ENCODE measurements around the gene FASTKD1.
"Not testable (repeated sequence)": the region's sequence is repeated elsewhere in the genome, so short reads cannot be mapped to it uniquely, and the experiment has no call there.

The FASTKD1 gene

DNA sequence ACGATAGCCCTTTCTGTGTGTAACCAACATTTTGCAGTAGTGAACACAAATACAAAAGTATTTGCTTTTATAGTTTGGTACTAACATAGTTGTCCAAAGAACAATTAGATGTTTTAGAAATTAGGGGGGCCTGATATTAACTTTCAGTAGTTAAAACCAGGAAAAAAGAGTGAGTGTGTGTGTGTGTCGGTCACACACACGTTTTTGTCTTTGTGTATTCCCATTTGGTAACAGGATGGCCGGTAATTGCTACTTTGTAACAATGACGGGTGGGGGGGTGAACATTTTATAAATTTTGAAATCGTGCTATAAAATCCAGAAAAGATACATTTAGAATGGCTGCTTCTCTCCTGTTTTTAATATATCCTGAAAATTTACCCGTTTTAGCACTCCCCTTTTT is 12.0 kb upstream of the FASTKD1 start:
- TF ChIP-seq, protein P1, sequence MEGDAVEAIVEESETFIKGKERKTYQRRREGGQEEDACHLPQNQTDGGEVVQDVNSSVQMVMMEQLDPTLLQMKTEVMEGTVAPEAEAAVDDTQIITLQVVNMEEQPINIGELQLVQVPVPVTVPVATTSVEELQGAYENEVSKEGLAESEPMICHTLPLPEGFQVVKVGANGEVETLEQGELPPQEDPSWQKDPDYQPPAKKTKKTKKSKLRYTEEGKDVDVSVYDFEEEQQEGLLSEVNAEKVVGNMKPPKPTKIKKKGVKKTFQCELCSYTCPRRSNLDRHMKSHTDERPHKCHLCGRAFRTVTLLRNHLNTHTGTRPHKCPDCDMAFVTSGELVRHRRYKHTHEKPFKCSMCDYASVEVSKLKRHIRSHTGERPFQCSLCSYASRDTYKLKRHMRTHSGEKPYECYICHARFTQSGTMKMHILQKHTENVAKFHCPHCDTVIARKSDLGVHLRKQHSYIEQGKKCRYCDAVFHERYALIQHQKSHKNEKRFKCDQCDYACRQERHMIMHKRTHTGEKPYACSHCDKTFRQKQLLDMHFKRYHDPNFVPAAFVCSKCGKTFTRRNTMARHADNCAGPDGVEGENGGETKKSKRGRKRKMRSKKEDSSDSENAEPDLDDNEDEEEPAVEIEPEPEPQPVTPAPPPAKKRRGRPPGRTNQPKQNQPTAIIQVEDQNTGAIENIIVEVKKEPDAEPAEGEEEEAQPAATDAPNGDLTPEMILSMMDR (IDR thresholded peaks at IDR 0.05; ENCODE audit: borderline replicate concordance, extremely low read depth, low read length, poor library complexity, severe bottlenecking): no peak
- no peak for TF ChIP-seq EZH2 (IDR thresholded peaks at IDR 0.05; ENCODE audit: borderline replicate concordance, low read depth, low read length, severe bottlenecking)
- Histone ChIP-seq H3K4me3 (ENCODE audit: low read depth in 1 of 2, low read length in 2 of 2) (peak overlapping the region; percentile 79 to 89), H3K27ac (ENCODE audit: low read length) (peak overlapping the region; percentile 42), H3K4me2 (ENCODE audit: insufficient read depth, low read length) (peak overlapping the region; percentile 68), H3K36me3 (ENCODE audit: insufficient read depth, low read length) (no peaks in the 10 kb centered on the region), H3K9me3 (ENCODE audit: insufficient read depth, low read length, severe bottlenecking) (no peaks in the 10 kb centered on the region), H3K79me2 (ENCODE audit: insufficient read depth, low read length) (peaks cover 67% of the 10 kb centered on the region), H4K20me1 (ENCODE audit: insufficient read depth, low read length) (peaks cover 43% of the 10 kb centered on the region; the same call in 1 of the 2 replicates), H3K4me1 (ENCODE audit: insufficient read depth, low read length) (peaks cover 38% of the 10 kb centered on the region), H3K9ac (ENCODE audit: low read depth, low read length) (peak overlapping the region; percentile 80), H3K27me3 (ENCODE audit: insufficient read depth, low read length, poor library complexity) (no peaks in the 10 kb centered on the region), H2AFZ (ENCODE audit: low read depth, low read length) (no peak overlapping the region)
- DNase-seq (no peak), ATAC-seq (ENCODE audit: insufficient read depth, low read depth) (no peak)

DNA sequence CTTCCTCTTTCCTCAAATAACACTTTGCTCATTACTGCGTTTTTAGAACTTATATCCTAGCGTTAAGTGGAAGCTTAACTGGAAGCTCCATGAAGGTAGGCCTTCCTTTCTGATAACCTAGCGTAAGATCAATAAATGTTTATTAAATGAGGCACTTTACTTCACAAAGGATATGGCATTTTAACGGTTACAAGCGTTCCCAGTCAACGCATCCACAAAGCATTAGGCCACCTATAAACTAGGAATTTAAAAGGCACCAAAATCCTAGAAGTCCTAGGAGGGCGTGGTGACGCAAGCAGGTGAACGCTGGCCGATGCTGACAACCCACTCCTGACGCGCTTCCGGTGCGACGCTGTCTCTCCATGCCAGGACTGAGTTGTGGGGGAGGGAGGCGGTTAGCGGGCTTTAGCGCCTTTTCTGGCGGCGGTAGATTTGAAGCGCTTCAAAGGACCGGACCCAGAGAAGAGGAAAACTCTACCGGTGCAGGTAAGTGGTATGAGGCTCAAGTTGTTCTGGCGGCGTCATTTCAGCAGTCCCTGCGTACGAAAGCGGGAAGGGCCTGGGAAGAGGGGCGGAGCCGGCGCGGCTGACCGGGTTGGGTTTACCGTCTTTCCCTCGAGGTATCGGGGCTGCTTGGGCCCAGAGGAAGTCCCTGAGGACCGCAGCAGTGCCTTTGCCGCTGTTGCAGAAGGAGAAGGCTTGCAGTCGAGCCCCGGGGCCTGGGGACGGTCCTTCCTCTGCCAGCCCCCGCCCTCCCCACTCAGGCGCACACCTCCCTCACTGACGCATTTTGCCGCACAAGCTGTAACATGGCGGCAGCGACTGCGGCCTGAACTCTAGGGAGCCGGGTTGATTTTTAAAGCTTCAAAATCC is 10.6 kb upstream of the FASTKD1 start, which contains the start of gene PPIG:
TSS of gene PPIG (plus strand) at position 347 of the 873 bp plus-strand sequence. CDS start 19,691 bp downstream, outside the sequence.
- peak within 1 kb of the TSS; percentile 68 for H3K4me2 ChIP-seq (ENCODE audit: insufficient read depth, low read length)
- H2AFZ ChIP-seq (ENCODE audit: low read depth, low read length): peak within 1 kb of the TSS; percentile 79
- peak within 1 kb of the TSS; percentile 95 for H3K27ac ChIP-seq (ENCODE audit: low read length)
- peaks cover 33% of the 10 kb centered on the region for H3K4me1 ChIP-seq (ENCODE audit: insufficient read depth, low read length)
- DNase-seq (peak; percentile 89), ATAC-seq (ENCODE audit: insufficient read depth, low read depth) (peak; percentile 90)
- H3K4me3 ChIP-seq (ENCODE audit: low read depth in 1 of 2, low read length in 2 of 2): peak within 1 kb of the TSS; percentile 79 to 89
- H3K9me3 ChIP-seq (ENCODE audit: insufficient read depth, low read length, severe bottlenecking): no peaks in the 10 kb centered on the region
- peaks cover 53% of the 10 kb centered on the region for H3K79me2 ChIP-seq (ENCODE audit: insufficient read depth, low read length)
- H3K9ac ChIP-seq (ENCODE audit: low read depth, low read length): peak within 1 kb of the TSS; percentile 80
- TF ChIP-seq EZH2 (IDR thresholded peaks at IDR 0.05; ENCODE audit: borderline replicate concordance, low read depth, low read length, severe bottlenecking): no peak
- TF ChIP-seq, protein P1 (IDR thresholded peaks at IDR 0.05; ENCODE audit: borderline replicate concordance, extremely low read depth, low read length, poor library complexity, severe bottlenecking): no peak
- H3K27me3 ChIP-seq (ENCODE audit: insufficient read depth, low read length, poor library complexity): no peaks in the 10 kb centered on the region
- no peaks in the 10 kb centered on the region for H3K36me3 ChIP-seq (ENCODE audit: insufficient read depth, low read length)
- H4K20me1 ChIP-seq (ENCODE audit: insufficient read depth, low read length): peaks cover 29% of the 10 kb centered on the region; the same call in 1 of the 2 replicates

DNA sequence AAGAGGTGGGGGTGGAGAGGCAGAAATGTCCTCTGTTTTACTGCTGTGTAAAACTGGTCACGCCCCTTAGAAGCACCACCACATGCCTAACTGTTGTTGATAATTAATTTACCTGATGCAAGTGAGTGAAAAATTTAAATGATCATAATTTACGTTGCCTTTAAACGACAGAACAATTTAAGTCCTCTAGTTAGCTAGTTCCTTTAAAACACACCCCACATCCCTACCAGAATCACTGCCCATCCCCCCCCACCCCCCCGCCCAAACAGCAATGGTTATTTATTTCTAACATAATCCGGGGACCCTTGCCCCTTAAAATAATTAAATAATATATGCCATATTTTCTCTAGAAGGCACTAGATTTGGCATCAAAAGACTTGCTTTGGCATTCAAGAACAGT is 9.9 kb upstream of the FASTKD1 start:
- H4K20me1 ChIP-seq (ENCODE audit: insufficient read depth, low read length): peaks cover 22% of the 10 kb centered on the region; the same call in 1 of the 2 replicates

DNA sequence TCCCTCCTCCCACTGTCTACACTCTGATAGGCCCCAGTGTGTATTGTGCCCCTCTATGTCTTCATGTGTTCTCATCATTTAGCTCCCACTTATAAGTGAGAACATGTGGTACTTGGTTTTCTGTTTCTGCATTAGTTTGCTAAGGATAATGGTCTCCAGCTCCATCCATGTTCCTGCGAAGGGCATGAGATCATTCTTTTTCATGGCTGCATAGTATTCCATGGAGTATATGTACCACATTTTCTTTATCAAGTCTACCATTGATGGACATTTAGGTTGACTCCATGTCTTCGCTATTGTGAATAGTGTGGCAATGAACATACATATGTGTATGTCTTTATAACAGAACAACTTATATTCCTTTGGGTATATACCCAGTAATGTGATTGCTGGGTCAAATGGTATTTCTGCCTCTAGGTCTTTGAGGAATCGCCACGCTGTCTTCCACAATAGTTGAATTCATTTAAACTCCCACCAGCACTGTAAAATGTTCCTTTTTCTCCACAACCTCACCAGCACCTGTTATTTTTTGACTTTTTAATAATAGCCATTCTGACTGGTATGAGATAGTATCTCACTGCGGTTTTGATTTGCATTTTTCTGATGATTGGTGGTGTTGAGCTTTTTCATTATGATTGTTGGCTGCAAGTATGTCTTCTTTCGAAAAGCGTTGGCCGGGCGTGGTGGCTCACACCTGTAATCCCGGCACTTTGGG is 9.0 kb upstream of the FASTKD1 start:
- H3K27me3 ChIP-seq (ENCODE audit: insufficient read depth, low read length, poor library complexity); H2AFZ ChIP-seq (ENCODE audit: low read depth, low read length); H3K4me3 ChIP-seq (ENCODE audit: low read depth in 1 of 2, low read length in 2 of 2); H3K27ac ChIP-seq (ENCODE audit: low read length); H3K9ac ChIP-seq (ENCODE audit: low read depth, low read length); H3K4me2 ChIP-seq (ENCODE audit: insufficient read depth, low read length); ATAC-seq (ENCODE audit: insufficient read depth, low read depth); DNase-seq; H3K9me3 ChIP-seq (ENCODE audit: insufficient read depth, low read length, severe bottlenecking); H3K36me3 ChIP-seq (ENCODE audit: insufficient read depth, low read length): not testable (repeated sequence)
- Histone ChIP-seq H3K79me2 (ENCODE audit: insufficient read depth, low read length) (peaks cover 37% of the 10 kb centered on the region), H3K4me1 (ENCODE audit: insufficient read depth, low read length) (peaks cover 26% of the 10 kb centered on the region), H4K20me1 (ENCODE audit: insufficient read depth, low read length) (peaks cover 17% of the 10 kb centered on the region; the same call in 1 of the 2 replicates)

More for the DNA sequence above, 9.9 kb upstream of the FASTKD1 start:
- no peak for DNase-seq
- ATAC-seq (ENCODE audit: insufficient read depth, low read depth): no peak
- Histone ChIP-seq H3K27ac (ENCODE audit: low read length) (no peak overlapping the region), H3K79me2 (ENCODE audit: insufficient read depth, low read length) (peaks cover 45% of the 10 kb centered on the region), H3K4me1 (ENCODE audit: insufficient read depth, low read length) (peaks cover 30% of the 10 kb centered on the region), H3K9ac (ENCODE audit: low read depth, low read length) (no peak overlapping the region), H3K9me3 (ENCODE audit: insufficient read depth, low read length, severe bottlenecking) (no peaks in the 10 kb centered on the region), H3K36me3 (ENCODE audit: insufficient read depth, low read length) (no peaks in the 10 kb centered on the region), H3K4me3 (ENCODE audit: low read depth in 1 of 2, low read length in 2 of 2) (peak overlapping the region in 1 of 2 experiments; percentile 89; a peak in 2 of 4 replicates), H3K27me3 (ENCODE audit: insufficient read depth, low read length, poor library complexity) (no peaks in the 10 kb centered on the region), H2AFZ (ENCODE audit: low read depth, low read length) (peak overlapping the region; percentile 79), H3K4me2 (ENCODE audit: insufficient read depth, low read length) (peak overlapping the region; percentile 68; the same call in 1 of the 2 replicates)
- TF ChIP-seq, protein P1 (IDR thresholded peaks at IDR 0.05; ENCODE audit: borderline replicate concordance, extremely low read depth, low read length, poor library complexity, severe bottlenecking): no peak
- TF ChIP-seq EZH2 (IDR thresholded peaks at IDR 0.05; ENCODE audit: borderline replicate concordance, low read depth, low read length, severe bottlenecking): no peak

Data from DND-41 (cell line).